ENCODE data around the gene ATP8B3.

Gene ATP8B3

DNA sequence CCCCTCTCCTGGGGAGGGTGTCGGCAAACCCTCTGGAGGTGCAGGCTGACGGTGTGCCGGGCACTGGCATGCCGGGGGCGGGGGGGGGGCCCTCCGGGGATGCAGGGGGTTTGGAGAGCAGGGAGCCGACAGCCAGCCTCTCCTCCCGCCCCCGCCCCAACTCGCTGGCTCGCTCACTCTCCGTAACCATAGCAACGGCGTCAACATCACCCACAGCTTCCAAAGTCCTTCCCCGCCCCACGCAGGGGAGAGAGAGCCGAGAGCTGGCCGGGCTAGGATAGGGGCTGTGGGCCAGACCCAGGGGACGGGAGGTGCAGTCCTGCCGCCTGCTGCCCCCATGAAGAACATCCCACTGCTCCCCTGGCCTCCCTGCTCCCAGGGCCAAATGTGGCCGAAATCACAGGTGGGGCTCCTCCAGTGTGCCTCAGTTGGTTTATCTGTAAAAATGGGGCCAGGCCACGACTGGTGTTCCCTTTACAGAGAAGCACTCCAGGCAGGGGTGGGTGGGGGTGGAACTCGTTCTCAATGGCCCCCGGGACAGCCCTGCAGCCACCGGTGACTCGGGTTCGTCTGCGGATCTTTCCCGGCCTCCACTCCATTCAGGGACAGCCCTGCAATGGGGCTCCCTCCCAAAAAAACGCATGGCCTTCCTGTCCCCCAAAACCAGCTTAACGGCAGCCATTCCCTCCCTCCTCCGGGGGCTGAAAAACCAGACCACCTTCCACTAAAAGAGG, 48.1 kb upstream of the ATP8B3 start:
- H3K4me2 ChIP-seq (ENCODE audit: insufficient read depth, low read length), result peak overlapping the region; percentile 92; the same call in 1 of the 2 replicates
- no peaks in the 10 kb centered on the region for H3K27me3 ChIP-seq (ENCODE audit: insufficient read depth, low read length, poor library complexity)
- ATAC-seq (ENCODE audit: insufficient read depth, low read depth) (no peak), DNase-seq (no peak)
- no peak overlapping the region for H2AFZ ChIP-seq (ENCODE audit: low read depth, low read length)
- no peak overlapping the region for H3K9ac ChIP-seq (ENCODE audit: low read depth, low read length)
- H3K9me3 ChIP-seq (ENCODE audit: insufficient read depth, low read length, severe bottlenecking), result no peaks in the 10 kb centered on the region
- no peak overlapping the region for H3K27ac ChIP-seq (ENCODE audit: low read length)
- H3K4me1 ChIP-seq (ENCODE audit: insufficient read depth, low read length), result peaks cover 41% of the 10 kb centered on the region
- H3K79me2 ChIP-seq (ENCODE audit: insufficient read depth, low read length), result peaks cover 83% of the 10 kb centered on the region
- H3K36me3 ChIP-seq (ENCODE audit: insufficient read depth, low read length), result 0 out of 2 replicates have a peak, but pooled peaks cover 4% of the 10 kb centered on the region
- H3K4me3 ChIP-seq (ENCODE audit: low read depth in 1 of 2, low read length in 2 of 2), result no peak overlapping the region
- no peak for TF ChIP-seq EZH2 (IDR thresholded peaks at IDR 0.05; ENCODE audit: borderline replicate concordance, low read depth, low read length, severe bottlenecking)
- TF ChIP-seq CTCF (IDR thresholded peaks at IDR 0.05; ENCODE audit: borderline replicate concordance, extremely low read depth, low read length, poor library complexity, severe bottlenecking), result no peak
- peaks cover 72% of the 10 kb centered on the region for H4K20me1 ChIP-seq (ENCODE audit: insufficient read depth, low read length)

- Histone ChIP-seq H2AFZ (ENCODE audit: low read depth, low read length) (no peak overlapping the region), H3K4me3 (ENCODE audit: low read depth in 1 of 2, low read length in 2 of 2) (no peak overlapping the region), H3K9ac (ENCODE audit: low read depth, low read length) (no peak overlapping the region), H3K4me1 (ENCODE audit: insufficient read depth, low read length) (peaks cover 32% of the 10 kb centered on the region), H3K79me2 (ENCODE audit: insufficient read depth, low read length) (peaks cover 84% of the 10 kb centered on the region), H3K27me3 (ENCODE audit: insufficient read depth, low read length, poor library complexity) (no peaks in the 10 kb centered on the region), H3K4me2 (ENCODE audit: insufficient read depth, low read length) (no peak overlapping the region), H3K27ac (ENCODE audit: low read length) (no peak overlapping the region), H3K9me3 (ENCODE audit: insufficient read depth, low read length, severe bottlenecking) (no peaks in the 10 kb centered on the region), H4K20me1 (ENCODE audit: insufficient read depth, low read length) (peaks cover 80% of the 10 kb centered on the region), H3K36me3 (ENCODE audit: insufficient read depth, low read length) (peaks cover 4% of the 10 kb centered on the region; the same call in 1 of the 2 replicates)
- DNase-seq (no peak), ATAC-seq (ENCODE audit: insufficient read depth, low read depth) (no peak)
- no peak for TF ChIP-seq CTCF (IDR thresholded peaks at IDR 0.05; ENCODE audit: borderline replicate concordance, extremely low read depth, low read length, poor library complexity, severe bottlenecking)
Measured at GRCh38 chr19:1859331-1859781, 47.3 kb upstream of the ATP8B3 start.

DNA sequence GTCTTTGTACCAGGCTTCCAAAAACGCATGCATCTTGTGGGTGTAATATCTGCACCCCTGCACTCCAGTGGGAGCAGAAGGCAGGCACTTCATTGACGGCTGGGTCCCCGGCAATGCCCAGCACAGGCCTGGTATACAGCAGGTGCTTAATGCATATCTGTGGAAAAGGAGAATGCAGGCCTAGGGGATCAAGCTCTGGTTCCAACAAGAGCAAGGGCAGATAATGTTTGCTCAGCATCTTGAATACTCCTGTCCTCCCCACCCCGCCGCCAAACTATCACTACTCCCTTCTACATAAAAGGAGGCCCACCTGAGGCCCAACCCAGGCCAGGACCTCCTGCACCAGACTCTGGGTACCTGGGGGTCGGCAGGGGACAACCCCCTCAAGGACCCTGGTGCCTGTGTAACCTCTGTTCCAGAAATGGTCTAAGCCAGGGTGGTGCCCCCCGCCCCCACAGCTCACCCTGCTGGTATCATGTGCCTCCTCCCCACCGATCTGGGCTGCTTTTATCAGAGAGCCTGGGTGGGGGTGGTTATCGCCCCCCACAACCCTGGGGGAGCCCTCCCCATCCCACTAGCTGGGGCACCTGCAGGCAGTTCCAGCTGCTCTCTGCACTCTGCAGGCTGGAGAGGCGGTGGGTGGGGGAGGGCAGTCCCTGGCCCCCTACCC, 46.5 kb upstream of the ATP8B3 start:
- DNase-seq (no peak), ATAC-seq (ENCODE audit: insufficient read depth, low read depth) (no peak)
- Histone ChIP-seq H3K9ac (ENCODE audit: low read depth, low read length) (no peak overlapping the region), H3K9me3 (ENCODE audit: insufficient read depth, low read length, severe bottlenecking) (no peaks in the 10 kb centered on the region), H3K27me3 (ENCODE audit: insufficient read depth, low read length, poor library complexity) (no peaks in the 10 kb centered on the region), H3K27ac (ENCODE audit: low read length) (no peak overlapping the region), H3K4me3 (ENCODE audit: low read depth in 1 of 2, low read length in 2 of 2) (no peak overlapping the region), H3K79me2 (ENCODE audit: insufficient read depth, low read length) (peaks cover 88% of the 10 kb centered on the region), H3K4me2 (ENCODE audit: insufficient read depth, low read length) (no peak overlapping the region), H3K4me1 (ENCODE audit: insufficient read depth, low read length) (peaks cover 32% of the 10 kb centered on the region), H4K20me1 (ENCODE audit: insufficient read depth, low read length) (peaks cover 85% of the 10 kb centered on the region), H2AFZ (ENCODE audit: low read depth, low read length) (no peak overlapping the region), H3K36me3 (ENCODE audit: insufficient read depth, low read length) (peaks cover 8% of the 10 kb centered on the region)
- TF ChIP-seq CTCF (IDR thresholded peaks at IDR 0.05; ENCODE audit: borderline replicate concordance, extremely low read depth, low read length, poor library complexity, severe bottlenecking), result no peak
- TF ChIP-seq EZH2 (IDR thresholded peaks at IDR 0.05; ENCODE audit: borderline replicate concordance, low read depth, low read length, severe bottlenecking), result no peak

Measured in DND-41 (cell line).